NCI-H345 (cell line): Measurements from ENCODE around the gene SELENOF.
"Not testable (repeated sequence)": the region's sequence is repeated elsewhere in the genome, so short reads cannot be mapped to it uniquely, and the experiment has no call there.

Experiments used
- DNase-seq: peaks from one replicate; lab custom pipeline; 2025; lab: John Stamatoyannopoulos, UW

SELENOF gene

GRCh38 chr1:86856196-86856595, 57.7 kb downstream of the SELENOF start:
- no peak for DNase-seq

- no peak for DNase-seq
Measured at GRCh38 chr1:86854352-86854751, 59.6 kb downstream of the SELENOF start.

DNA sequence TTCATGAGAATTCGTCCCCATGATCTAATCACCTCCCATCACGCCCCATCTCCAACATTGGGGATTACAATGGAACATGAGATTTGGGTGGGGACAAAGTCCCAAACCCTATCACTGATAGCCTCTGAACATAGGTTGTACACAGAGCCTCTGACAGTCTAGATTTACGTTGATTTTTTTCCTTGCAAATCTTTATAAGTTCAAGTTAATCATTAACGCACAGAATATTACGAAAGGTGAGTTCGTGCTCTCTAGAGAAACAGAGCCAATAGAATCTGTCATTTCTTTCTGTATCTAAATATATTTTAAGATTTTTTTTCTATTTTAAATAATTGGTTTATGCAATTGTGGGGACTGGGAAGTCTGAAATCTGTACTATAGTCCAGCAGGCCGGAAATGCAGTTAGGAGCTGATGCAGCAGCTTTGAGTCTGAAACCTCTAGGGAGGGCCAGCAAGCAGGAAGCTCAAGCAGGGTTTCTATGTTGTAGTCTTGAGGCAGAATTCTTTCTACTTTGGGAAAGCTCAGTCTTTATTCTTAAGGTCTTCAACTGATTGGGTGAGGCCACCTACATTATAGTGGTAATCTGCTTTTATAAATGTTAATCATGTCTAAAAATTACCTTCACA, 61.0 kb downstream of the SELENOF start:
- DNase-seq, result no peak

DNA sequence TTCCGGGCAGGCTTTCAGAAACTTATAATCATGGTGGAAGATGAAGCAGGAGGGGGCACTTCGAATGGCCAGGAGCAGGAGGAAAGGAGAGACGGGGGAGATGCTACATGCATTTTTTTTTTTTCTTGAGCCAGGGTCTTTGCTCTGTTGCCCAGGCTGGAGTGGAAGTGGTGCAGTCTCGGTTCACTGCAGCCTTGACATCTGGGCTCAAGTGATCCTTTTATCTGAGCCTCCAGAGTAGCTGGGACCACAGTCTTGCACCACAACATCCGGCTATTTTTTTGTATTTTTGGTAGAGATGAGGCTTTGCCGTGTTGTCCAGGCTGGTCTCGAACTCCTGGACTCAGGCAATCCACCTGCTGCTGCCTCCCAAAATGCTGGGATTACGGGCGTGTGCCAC, 61.6 kb downstream of the SELENOF start:
- DNase-seq, result no peak

- no peak for DNase-seq
Measured at GRCh38 chr1:86849756-86850155, 64.2 kb downstream of the SELENOF start.

GRCh38 chr1:86848654-86849053, 65.3 kb downstream of the SELENOF start:
- DNase-seq, result no peak

DNA sequence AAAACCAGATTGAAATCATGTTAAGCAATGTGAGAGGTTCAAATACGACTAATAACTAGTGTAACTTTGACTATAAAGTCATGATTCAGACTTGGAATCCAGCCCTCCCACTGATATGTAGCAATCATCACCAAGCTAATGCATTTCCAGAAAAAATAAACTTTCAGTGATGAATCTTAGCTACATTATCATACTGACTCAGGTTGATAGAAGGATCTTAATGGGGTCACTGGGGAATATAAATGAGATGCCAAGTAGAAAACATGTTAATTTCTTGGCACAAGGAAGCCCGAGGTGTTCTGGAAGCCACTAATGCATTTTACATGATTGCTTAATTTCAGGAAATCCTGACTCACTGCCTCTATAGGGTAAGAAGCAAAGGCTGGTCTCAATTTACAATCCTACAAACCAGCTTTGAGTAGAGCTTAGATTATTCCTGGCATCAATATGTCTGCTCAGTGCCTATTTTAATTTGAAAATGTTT, 67.7 kb downstream of the SELENOF start:
- DNase-seq, result no peak

GRCh38 chr1:86845514-86845913, 68.4 kb downstream of the SELENOF start:
- no peak for DNase-seq

GRCh38 chr1:86841116-86841515, 72.8 kb downstream of the SELENOF start:
- no peak for DNase-seq

- DNase-seq, result peak; percentile 86
Measured at GRCh38 chr1:86833461-86834215, 80.3 kb downstream of the SELENOF start.

GRCh38 chr1:86832433-86832832, 81.5 kb downstream of the SELENOF start:
- no peak for DNase-seq

DNA sequence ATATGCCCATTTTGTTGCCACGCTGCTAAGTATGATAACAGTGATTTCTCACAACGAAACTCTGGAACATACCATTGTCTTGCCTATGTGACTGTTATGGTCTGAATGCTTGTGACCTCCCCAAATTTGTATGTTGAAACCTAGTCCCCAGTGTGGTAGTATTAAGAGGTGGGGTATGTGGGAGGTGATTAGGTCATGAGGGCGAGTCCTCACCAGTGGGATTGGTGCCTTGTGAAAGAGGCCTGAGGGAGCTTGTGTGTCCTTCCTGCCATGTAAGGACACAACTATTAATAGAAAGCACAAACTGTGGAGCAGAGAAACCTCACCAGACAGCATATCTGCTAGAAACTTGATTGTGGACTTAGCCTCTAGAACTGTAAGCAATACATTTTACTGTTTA, 84.6 kb downstream of the SELENOF start:
- no peak for DNase-seq

- no peak for DNase-seq
Measured at GRCh38 chr1:86828024-86828423, 85.9 kb downstream of the SELENOF start.

DNA sequence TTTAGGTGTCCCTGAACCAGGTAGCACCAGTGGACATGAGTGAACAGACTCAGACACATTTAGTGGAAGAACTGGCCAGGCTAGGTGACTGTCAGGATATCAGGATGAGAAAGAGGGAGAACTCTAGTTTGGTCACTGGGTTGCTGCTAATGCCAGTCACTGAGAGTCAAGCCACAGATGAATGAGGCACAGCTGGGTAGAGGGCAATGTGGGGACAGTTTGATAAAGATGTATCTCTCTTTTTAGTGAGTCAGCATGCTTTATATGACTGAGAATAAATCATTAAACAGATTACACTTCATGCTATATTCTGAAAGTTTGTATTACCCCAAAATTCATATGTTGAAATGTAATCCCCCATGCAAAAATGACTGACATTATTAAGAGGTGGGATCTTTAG, 87.1 kb downstream of the SELENOF start:
- no peak for DNase-seq

DNA sequence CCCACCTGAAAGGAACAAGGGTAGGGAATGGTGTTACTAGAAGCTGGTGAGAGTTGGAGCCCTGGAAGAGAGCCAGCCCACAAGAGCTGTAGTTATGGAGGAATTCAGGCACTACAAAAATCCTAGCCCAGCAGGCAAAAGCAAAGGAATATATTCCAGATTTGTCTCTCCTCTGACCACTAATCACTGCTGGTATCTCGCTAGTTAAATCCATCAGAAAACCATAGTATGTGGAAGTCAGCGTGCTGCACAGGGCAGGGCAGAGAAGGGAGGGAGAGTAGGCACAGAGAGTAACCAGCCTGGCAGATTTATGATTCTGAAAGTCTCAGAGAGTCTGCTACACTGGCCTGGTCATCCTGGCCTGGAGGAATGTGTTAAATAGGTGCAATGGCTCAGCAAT, 88.6 kb downstream of the SELENOF start:
- DNase-seq, result peak; percentile 15

- DNase-seq, result peak; percentile 58
Measured at GRCh38 chr1:86823821-86824500, 90.0 kb downstream of the SELENOF start.

GRCh38 chr1:86823386-86823785, 90.5 kb downstream of the SELENOF start:
- DNase-seq, result no peak

GRCh38 chr1:86822459-86822858, 91.5 kb downstream of the SELENOF start:
- DNase-seq, result peak; percentile 36

- no peak for DNase-seq
Measured at GRCh38 chr1:86821956-86822355, 92.0 kb downstream of the SELENOF start.

DNA sequence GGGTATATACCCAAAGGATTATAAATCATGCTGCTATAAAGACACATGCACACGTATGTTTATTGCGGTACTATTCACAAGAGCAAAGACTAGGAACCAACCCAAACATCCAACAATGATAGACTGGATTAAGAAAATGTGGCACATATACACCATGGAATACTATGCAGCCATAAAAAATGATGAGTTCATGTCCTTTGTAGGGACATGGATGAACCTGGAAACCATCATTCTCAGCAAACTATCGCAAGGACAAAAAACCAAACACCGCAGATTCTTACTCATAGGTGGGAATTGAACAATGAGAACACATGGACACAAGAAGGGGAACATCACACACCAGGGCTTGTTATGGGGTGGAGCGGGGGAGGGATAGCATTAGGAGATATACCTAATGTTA, 94.0 kb downstream of the SELENOF start:
- DNase-seq, result not testable (repeated sequence)

- not testable (repeated sequence) for DNase-seq
Measured at GRCh38 chr1:86817246-86817826, 96.6 kb downstream of the SELENOF start.

DNA sequence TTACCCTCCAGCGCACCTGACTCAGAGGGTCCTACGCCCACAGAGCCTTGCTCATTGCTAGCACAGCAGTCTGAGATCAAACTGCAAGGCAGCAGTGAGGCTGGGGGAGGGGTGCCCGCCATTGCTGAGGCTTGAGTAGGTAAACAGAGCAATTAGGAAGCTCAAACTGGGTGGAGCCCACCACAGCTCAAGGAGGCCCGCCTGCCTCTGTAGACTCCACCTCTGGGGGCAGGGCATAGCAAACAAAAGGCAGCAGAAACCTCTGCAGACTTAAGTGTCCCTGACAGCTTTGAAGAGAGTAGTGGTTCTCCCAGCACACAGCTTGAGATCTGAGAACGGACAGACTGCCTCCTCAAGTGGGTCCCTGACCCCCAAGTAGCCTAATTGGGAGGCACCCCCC, 99.8 kb downstream of the SELENOF start:
- not testable (repeated sequence) for DNase-seq
